ENCODE data around the gene SHISA8. TPM values are rescaled to one million over a fixed set of nuclear protein-coding genes. Genes with fewer than 3 reads are reported as not detected.

Gene SHISA8
- total RNA-seq, 1 donor from 2014 or later = not detected

- DNase-seq (ENCODE audit: low spot score) = no peak
- no peak for ATAC-seq
These were observed 52.2 kb downstream of the SHISA8 start for GRCh38 chr22:41862530-41863266.

GRCh38 chr22:41862160-41862529 is 52.7 kb downstream of the SHISA8 start:
- no peak for DNase-seq (ENCODE audit: low spot score)
- ATAC-seq = no peak

Other genes starting within 250 kb of the SHISA8 start
- gene SNU13, start 226.2 kb downstream of the SHISA8 start, total RNA-seq = 39.7 TPM
- 0.53 TPM for gene MEI1, start 215.6 kb downstream of the SHISA8 start, total RNA-seq
- gene CCDC134, start 114.4 kb downstream of the SHISA8 start, total RNA-seq = 5.1 TPM
- gene SREBF2, start 82.0 kb downstream of the SHISA8 start, total RNA-seq = 30.4 TPM
- 0.10 TPM for gene TNFRSF13C, start 11.7 kb upstream of the SHISA8 start, total RNA-seq
- not detected for gene CENPM, start 32.1 kb upstream of the SHISA8 start, total RNA-seq
- not detected for gene SEPTIN3, start 54.4 kb upstream of the SHISA8 start, total RNA-seq
- gene WBP2NL, start 83.7 kb upstream of the SHISA8 start, total RNA-seq = 0.53 TPM
- gene NAGA, start 155.7 kb upstream of the SHISA8 start, total RNA-seq = 19.7 TPM
- 1.2 TPM for gene PHETA2, start 159.2 kb upstream of the SHISA8 start, total RNA-seq
- 83.8 TPM for gene SMDT1, start 164.6 kb upstream of the SHISA8 start, total RNA-seq
- 51.0 TPM for gene NDUFA6, start 175.7 kb upstream of the SHISA8 start, total RNA-seq
- gene CYP2D6, start 215.7 kb upstream of the SHISA8 start, total RNA-seq = 358 TPM